ENCODE measurements around the gene PFKL.

DNA sequence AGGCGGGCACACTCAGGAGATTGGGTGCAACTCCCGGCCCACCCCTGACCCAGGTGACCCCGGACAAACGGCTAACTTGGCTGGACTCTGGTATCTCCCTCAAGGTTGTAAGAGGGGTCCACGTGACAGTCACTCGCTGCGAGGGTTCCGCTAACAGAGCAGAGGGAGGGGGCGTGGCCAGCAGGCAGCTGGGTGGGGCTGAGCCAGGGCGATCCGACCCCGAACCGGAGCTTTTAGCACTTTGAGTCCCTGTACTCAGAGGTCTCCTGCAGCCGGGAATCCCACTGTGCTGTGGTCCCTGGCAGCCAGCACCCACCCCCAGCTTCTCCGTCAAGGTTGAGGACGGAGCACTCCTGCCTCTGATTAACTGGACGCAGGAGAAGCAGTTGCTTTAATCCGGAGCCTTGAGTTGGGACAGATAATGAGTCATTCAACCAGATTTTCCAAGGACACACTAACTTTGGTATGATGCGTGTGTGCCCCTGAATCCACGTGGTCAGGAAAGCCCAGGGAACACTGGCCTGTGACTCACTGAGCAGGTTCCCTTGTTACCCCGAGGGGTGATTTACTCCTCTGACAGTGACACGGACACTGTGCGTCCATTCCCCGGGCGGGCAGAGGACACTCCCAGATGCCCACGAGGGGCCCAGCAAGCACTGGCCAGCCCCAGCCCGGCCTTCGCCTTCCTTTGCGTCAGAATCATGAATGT is 70.3 kb downstream of the PFKL start:
- no peak for TF ChIP-seq POLR2A (IDR thresholded peaks at IDR 0.05)
- no peak for TF ChIP-seq CTCF (IDR thresholded peaks at IDR 0.05)

All from thyroid gland (tissue), 4 donors.